EH (cell line): ENCODE data around the gene ATP5MC2.
"Not testable (repeated sequence)": the region's sequence is repeated elsewhere in the genome, so short reads cannot be mapped to it uniquely, and the experiment has no call there.

Experiments used
- DNase-seq: peaks from one replicate; pipeline ENCODE4 v3.0.0-alpha.2; 2015; ENCODE audit warnings: low read depth

ATP5MC2 gene

GRCh38 chr12:53675701-53676607 is at the start of gene ATP5MC2:
ATP5MC2 (minus strand) TSS chr12:53676083; CDS start chr12:53672614, 3,469 bp downstream.
- DNase-seq: peak; percentile 99

GRCh38 chr12:53722450-53723041 is 46.7 kb upstream of the ATP5MC2 start:
- DNase-seq: no peak

- no peak for DNase-seq
Observed at GRCh38 chr12:53720946-53721345, 45.1 kb upstream of the ATP5MC2 start.

- peak; percentile 25 for DNase-seq
Observed at GRCh38 chr12:53719649-53720048, 43.8 kb upstream of the ATP5MC2 start.

- not testable (repeated sequence) for DNase-seq
Observed at GRCh38 chr12:53718567-53718966, 42.7 kb upstream of the ATP5MC2 start.

GRCh38 chr12:53717319-53717718 is 41.4 kb upstream of the ATP5MC2 start:
- no peak for DNase-seq

- no peak for DNase-seq
Observed at GRCh38 chr12:53714004-53714403, 38.1 kb upstream of the ATP5MC2 start.

GRCh38 chr12:53713516-53713915 is 37.6 kb upstream of the ATP5MC2 start:
- no peak for DNase-seq

- DNase-seq: no peak
Observed at GRCh38 chr12:53712059-53712643, 36.3 kb upstream of the ATP5MC2 start.

GRCh38 chr12:53710091-53710490 is 34.2 kb upstream of the ATP5MC2 start:
- no peak for DNase-seq

- no peak for DNase-seq
Observed at GRCh38 chr12:53709671-53710070, 33.8 kb upstream of the ATP5MC2 start.

- no peak for DNase-seq
Observed at GRCh38 chr12:53706080-53706479, 30.2 kb upstream of the ATP5MC2 start.

- DNase-seq: peak; percentile 67
Observed at GRCh38 chr12:53703756-53704155, 27.9 kb upstream of the ATP5MC2 start.

GRCh38 chr12:53701518-53702264 is 25.8 kb upstream of the ATP5MC2 start:
- DNase-seq: peak; percentile 76

GRCh38 chr12:53700567-53700966 is 24.7 kb upstream of the ATP5MC2 start:
- DNase-seq: no peak

- no peak for DNase-seq
Observed at GRCh38 chr12:53699678-53700025, 23.8 kb upstream of the ATP5MC2 start.

- DNase-seq: no peak
Observed at GRCh38 chr12:53698948-53699677, 23.2 kb upstream of the ATP5MC2 start.

GRCh38 chr12:53696655-53697331 is 20.9 kb upstream of the ATP5MC2 start:
- DNase-seq: no peak

- peak; percentile 81 for DNase-seq
Observed at GRCh38 chr12:53696285-53696654, 20.4 kb upstream of the ATP5MC2 start.

GRCh38 chr12:53695152-53696145 is 19.6 kb upstream of the ATP5MC2 start:
- peak; percentile 72 for DNase-seq
